ENCODE results near the gene KRT73.

KRT73 gene

DNA sequence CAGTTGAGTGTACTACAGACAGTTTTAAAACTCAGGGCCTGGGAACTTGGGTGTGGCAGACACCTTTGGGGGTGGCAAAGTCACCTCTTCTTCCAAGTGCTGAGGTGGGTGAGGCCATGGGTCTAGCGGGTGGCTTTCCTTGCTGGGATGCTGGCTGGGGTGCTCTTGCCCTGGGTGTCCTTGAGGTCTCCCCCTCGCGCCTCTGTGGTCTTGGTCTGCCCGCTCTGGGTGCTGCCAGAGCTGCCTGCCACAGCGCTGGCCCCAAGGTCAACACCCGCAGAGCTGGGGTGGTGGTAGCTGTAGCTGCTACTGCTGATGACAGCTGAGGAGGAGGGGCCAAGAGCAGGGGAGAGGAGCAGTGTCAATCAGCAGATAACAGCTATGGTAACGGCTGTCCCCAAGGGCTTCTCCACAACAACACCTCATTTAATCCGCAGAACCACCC is 51.5 kb downstream of the KRT73 start:
- peak; percentile 71 for DNase-seq (ENCODE audit: low spot score)

DNA sequence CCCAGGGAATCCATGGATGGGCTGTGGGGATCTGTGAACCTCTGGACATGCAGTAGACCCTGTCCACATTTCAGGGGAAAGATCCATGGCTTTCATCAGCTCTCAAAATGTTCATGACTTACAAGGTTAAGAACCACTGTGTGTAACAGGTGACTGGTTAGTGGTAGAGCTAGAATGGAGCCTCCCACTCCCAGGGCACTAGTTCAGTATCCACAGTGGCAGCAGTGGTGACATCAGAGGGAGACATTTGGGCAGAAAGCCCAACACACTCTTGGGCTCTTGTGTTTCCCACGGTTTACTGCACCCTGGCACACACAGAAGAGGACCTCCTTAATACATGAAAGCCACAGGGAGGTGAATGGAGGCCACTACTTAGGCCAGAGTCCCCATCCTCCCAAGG is 53.8 kb downstream of the KRT73 start:
- no peak for DNase-seq (ENCODE audit: low spot score)

DNA sequence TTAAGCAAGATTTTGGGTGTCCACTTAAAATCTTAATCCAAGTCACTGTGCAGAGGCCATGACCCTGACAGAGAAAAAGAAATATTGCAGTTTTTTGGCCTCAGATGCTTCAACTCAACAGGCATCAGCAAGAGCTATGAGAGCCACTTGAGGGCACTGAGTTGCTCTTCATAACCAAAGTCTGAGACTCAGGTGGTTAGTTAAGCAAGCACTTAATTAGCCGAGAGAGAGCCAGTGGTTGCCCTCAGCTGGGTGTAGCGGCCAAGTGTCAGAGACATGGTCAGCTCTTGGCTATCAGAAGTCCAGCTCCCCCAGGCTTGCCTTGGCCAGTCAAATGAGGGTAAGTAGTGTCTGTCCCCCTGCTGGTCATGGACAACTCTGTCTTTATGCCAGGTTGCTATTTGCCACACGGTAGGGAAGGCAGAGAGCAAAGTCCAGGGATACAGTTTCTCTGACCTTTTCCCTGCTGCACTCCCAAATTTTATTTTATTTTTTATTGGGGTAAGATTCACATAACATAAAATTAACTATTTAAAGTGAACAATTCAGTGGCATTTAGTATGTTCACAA is 56.4 kb downstream of the KRT73 start:
- no peak for DNase-seq (ENCODE audit: low spot score)

DNA sequence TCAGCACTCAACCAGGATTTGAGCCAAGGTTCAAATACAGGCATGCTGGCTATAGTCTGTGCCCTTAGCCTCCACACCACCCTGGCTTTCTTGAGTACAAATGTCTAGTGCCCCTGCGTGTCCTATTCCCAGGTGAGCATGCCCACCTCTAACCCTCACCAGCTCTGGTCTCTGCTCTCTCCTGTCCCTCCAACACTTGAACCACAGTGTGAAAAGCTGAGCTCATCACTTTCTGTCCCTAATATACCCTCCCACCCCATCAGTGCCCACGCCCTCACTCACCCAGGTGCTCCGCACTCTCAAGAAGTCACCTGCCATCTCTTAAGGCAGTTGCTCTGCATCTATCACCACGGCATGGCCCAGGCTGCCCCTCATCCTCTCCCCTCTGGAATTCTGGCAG is 58.4 kb downstream of the KRT73 start:
- DNase-seq (ENCODE audit: low spot score), result no peak

DNA sequence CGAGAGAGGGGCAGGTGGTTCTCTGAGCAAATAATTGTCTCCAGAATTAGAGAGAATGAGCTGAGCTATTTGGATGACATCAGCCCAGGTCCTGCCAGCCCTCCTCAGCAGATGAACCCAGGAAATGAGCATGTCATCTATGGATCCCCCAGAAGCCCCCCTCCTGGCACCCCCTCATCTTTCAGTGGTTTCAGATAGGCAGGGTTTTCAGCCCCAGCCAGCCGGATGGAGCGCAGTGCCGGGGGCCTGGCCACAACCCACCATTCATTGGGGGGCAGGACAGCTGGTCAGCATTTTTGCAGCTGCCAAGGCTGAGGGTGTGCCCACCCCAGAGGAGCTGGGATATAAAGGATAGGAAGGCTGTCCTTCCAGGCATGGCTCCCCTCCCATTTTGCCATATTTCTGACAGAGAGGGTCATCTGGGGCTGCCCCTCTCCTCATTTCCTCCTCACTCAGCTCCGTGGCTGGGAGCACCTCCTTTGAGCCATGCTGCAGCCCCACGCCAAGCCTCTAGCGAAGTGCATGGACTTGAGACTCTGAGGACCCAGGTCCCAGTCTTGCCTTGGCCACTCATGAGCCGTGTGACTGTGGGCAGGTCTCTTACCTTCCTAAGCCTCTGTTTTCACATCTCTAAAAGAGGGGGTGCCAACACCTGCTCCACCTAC is 59.4 kb downstream of the KRT73 start:
- no peak for DNase-seq (ENCODE audit: low spot score)
